Ectodermal cell (in vitro differentiated cells): ENCODE results near the gene TFB1M.

Source experiments
- H3K27ac ChIP-seq: 2 replicates; pipeline ENCODE4 v1.7.0; 2013; ENCODE audit warnings: mild to moderate bottlenecking, low read depth, low read length; ENCODE audit not compliant: insufficient read depth, poor library complexity, severe bottlenecking
- H3K27me3 ChIP-seq: 2 replicates; pipeline ENCODE4 v1.7.0; 2013; ENCODE audit warnings: mild to moderate bottlenecking, low read length; ENCODE audit not compliant: insufficient read depth, control insufficient read depth, poor library complexity, severe bottlenecking
- H3K36me3 ChIP-seq: one replicate; pipeline ENCODE4 v1.7.0; 2013; ENCODE audit warnings: low read length; ENCODE audit not compliant: control insufficient read depth, insufficient read depth
- H3K4me1 ChIP-seq: one replicate; pipeline ENCODE4 v1.7.0; 2013; ENCODE audit warnings: low read length; ENCODE audit not compliant: control insufficient read depth, insufficient read depth
- H3K4me3 ChIP-seq: 2 replicates; pipeline ENCODE4 v1.7.0; 2013; ENCODE audit warnings: low read depth, low read length, control low read depth; ENCODE audit not compliant: insufficient read depth
- H3K9me3 ChIP-seq: 2 replicates; pipeline ENCODE4 v1.7.0; 2013; ENCODE audit warnings: mild to moderate bottlenecking, low read length, moderate library complexity; ENCODE audit not compliant: control insufficient read depth
- WGBS, 2 experiments: methylation state at CpG; one replicate each; pipeline ENCODE4 v1.1.7; 2013; ENCODE audit warnings: missing lambda C conversion rate in 2 of 2; 5-methylcytosine and 5-hydroxymethylcytosine counted together

Gene TFB1M

DNA sequence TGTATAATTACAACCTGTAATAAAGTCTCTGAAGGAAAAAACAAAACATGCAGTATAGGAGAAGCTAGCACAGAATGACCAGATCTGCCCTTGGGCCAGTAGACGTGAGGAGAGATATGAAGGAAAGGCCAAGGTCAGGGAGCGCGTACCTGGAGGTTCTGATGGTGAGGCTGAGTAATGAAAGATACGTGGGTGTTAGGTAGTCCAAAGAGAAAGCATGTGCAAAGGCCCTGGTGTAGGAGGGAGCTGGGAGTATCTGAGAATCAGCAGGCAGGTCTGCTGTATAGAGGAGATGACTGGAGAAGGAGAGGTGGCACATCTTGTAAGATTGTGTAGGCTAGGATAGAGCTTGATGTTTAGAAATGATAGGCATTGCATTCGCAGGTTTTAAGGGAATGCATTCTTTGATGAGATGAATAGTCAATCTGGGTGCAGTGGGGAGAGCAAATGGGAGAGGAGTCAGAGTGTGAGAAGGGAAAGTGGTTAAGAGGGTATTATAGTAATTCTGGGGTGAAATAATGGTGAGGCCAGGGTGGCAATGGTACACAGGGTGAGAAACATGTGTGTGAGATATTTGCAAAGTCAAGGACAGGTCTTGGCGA lies 15.9 kb upstream of the TFB1M start:
- no peak overlapping the region for H3K27ac ChIP-seq

DNA sequence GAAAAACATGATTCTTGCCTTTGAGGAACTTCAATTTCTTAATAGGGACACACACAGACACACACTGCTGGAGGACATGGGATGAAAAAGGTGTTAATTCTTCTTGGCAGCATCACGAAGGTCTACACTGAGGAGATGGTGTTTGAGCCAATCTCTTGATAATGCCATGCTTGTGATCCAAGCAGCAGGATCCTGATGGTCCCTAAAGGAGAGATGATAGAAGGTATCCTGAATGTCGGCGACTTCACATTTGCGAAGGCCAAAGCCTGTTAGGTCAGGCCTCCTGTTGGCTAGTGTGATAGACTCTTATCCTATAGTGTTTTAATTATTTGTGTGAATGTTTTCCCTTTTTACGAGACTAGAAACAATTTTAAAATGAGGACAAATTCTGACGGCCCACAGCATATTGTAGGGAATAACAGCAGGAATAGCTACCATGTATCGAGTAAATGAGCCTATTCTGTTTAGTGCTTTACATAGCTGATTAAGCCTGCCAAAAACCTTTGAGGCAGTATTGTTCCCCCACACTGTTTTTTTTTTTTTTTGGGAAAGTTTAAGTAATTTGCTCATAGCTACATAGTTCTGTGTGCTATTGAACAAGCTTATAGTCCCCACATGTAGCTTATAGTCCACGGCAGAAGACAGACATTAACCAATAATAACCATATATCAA lies 15.3 kb upstream of the TFB1M start:
- no peaks in the 10 kb centered on the region for H3K36me3 ChIP-seq
- WGBS, 2 experiments = 95 to 96% methylated on average over 7 to 8 of the region's 8 CpGs
- no peaks in the 10 kb centered on the region for H3K27me3 ChIP-seq
- H3K27ac ChIP-seq = no peak overlapping the region
- H3K4me1 ChIP-seq = no peaks in the 10 kb centered on the region
- H3K9me3 ChIP-seq = no peaks in the 10 kb centered on the region
- H3K4me3 ChIP-seq = no peak overlapping the region

More for the DNA sequence above, 15.9 kb upstream of the TFB1M start:
- no peaks in the 10 kb centered on the region for H3K4me1 ChIP-seq
- H3K27me3 ChIP-seq = no peaks in the 10 kb centered on the region
- H3K4me3 ChIP-seq = no peak overlapping the region
- H3K9me3 ChIP-seq = no peaks in the 10 kb centered on the region
- no peaks in the 10 kb centered on the region for H3K36me3 ChIP-seq
- WGBS, 2 experiments = 93 to 97% methylated on average over 6 of the region's 6 CpGs

DNA sequence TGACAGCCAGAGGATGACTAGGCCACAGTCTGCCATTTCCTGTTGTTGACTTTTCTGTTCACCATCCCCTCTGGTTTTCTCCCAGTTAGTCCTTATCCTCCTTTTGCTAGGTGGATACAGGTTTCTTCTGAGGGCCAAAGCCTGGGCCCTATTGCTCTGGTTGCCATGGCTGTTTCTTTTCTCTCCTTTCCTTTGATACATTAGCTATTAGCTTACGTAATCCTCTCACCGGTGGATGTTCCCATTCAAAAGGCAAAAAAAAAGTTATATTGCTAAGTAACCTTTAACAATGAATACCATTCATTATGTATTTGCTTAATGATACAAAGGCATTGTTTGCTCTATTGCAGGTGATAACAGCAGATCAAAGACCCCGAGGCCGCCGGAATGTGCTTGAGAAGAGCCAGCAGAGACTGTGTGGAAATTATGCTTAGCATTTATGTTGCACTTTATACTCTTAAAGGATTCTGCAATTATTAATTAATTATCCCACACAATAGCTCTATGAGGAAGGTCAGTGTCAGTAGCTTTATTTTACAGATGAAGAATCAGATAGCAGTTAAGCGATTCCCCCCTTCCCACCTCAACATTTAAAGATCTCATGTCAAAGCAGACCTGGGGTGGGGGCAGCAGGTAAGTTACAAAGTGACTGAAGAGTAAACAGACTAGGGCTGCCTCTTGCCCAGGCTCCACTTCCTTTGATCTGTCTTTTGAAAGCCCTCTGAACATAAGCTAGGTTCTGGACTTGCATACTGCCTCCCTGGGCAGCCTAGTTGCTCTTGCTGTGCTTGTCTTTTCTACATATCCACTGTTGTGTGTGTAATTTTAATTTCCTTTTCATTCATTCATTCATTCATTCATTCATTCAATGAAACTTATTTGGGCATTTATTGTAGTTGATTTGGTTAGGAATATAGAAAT lies 14.5 kb upstream of the TFB1M start:
- 80 to 84% methylated on average over 1 to 6 of the region's 6 CpGs for WGBS, 2 experiments
- H3K27ac ChIP-seq = no peak overlapping the region
- no peak overlapping the region for H3K4me3 ChIP-seq
- H3K27me3 ChIP-seq = no peaks in the 10 kb centered on the region
- H3K4me1 ChIP-seq = no peaks in the 10 kb centered on the region
- no peaks in the 10 kb centered on the region for H3K9me3 ChIP-seq
- H3K36me3 ChIP-seq = no peaks in the 10 kb centered on the region

DNA sequence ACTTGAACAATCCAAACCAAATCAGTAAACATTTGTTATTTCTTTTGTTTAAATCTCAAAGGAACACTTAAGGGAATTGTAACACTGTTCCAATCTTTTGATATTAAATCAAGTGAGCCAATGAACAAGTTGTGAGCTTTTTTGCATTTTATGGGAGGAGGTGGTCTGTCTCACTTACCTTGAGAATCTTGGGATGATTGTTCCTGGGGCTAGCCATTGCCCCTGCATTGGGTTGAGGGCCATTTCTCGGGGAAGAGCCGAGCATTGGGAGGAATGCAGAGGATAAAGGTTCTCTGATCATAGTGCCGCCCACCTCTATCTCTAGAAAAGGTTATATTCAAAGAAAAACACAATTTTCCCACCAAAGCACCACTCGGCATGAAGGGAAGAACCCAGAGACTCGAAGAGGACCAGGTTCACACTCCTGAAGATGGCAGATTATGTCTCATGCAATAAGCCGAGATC lies 13.8 kb upstream of the TFB1M start:
- Histone ChIP-seq H3K36me3 (no peaks in the 10 kb centered on the region), H3K9me3 (no peaks in the 10 kb centered on the region), H3K4me1 (no peaks in the 10 kb centered on the region), H3K27ac (no peak overlapping the region), H3K4me3 (no peak overlapping the region), H3K27me3 (no peaks in the 10 kb centered on the region)
- WGBS, 2 experiments = 92 to 93% methylated on average over 6 of the region's 6 CpGs

DNA sequence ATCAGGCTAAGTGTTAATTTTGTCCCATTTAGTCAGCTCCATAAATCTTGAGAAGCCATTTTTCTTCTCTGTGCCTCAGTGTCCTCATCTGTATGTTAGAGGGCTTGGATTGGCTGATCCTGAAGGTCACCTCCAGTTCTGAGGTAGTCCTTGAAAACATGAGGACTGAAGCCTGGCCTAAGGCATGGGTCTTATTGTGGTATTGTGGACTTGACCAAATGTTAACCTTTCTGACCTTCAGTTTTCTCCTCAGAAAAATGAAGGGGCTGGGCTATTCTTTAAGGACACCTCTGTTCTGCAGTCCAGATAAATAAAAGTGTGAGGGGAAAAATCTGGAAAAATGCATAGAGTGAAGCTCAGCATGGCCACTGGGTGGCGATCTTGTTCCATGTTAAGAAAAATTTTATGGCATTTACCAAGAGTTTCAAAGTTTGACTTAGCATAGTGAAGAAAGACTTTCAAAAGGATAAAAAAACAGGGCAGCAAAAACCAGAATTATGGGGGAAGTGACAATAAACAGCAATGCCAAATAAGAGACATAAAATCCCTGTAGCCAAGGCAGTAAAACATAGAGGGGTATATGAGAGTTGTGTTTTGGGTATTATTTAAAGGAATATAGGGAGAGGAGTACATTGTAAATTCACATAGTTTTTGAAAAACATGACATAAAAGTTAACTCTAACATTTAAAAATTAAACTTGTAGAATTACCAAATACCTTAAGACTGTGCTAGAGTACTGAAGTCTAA lies 13.2 kb upstream of the TFB1M start:
- Histone ChIP-seq H3K9me3 (no peaks in the 10 kb centered on the region), H3K27ac (no peak overlapping the region), H3K4me1 (no peaks in the 10 kb centered on the region), H3K4me3 (no peak overlapping the region), H3K27me3 (no peaks in the 10 kb centered on the region), H3K36me3 (no peaks in the 10 kb centered on the region)
- 0% methylated on average over 1 of the region's 1 CpG for WGBS, 2 experiments

DNA sequence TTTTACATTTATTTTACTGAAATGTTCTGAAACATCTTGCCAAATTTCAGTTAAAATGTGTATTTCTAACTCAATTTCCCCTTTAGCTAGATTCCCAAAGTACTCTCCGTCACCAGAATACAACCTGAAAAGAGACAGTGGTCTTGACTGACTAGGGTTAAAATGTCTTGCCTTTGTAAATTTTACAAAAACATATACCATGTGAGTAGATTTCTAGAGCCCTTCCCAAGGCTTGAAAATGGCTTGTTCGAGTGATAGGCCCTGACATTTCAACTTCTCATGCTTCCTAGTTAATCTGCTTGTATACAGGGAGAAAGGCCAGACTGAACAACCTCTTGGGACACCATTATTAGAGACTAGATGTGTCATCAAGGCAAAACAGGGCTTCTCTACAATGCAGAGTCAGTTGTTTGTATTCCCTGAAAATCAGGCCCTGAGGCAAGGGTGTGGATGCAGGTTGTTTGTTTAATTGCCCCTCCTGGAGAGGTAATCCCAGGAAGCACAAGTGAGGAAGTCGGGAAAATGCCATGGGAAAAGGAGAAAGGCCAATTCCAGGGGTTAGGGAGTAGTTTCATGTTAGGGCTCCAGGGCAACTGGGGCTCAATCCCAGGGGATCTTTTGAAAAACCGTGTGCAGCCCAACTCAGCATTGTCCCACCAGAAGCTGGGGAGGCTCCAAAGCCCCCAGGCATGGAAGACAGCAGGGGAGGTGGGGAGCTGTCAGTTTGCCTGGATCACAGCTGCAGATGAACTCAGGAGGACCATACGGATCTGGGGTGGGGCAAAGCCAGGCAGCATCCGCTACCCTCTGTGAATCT lies 11.6 kb upstream of the TFB1M start:
- H3K27me3 ChIP-seq = no peaks in the 10 kb centered on the region
- no peak overlapping the region for H3K4me3 ChIP-seq
- H3K9me3 ChIP-seq = no peaks in the 10 kb centered on the region
- H3K36me3 ChIP-seq = no peaks in the 10 kb centered on the region
- H3K27ac ChIP-seq = no peak overlapping the region
- H3K4me1 ChIP-seq = no peaks in the 10 kb centered on the region
- 67 to 68% methylated on average over 5 to 6 of the region's 6 CpGs for whole genome bisulfite sequencing, 2 experiments

DNA sequence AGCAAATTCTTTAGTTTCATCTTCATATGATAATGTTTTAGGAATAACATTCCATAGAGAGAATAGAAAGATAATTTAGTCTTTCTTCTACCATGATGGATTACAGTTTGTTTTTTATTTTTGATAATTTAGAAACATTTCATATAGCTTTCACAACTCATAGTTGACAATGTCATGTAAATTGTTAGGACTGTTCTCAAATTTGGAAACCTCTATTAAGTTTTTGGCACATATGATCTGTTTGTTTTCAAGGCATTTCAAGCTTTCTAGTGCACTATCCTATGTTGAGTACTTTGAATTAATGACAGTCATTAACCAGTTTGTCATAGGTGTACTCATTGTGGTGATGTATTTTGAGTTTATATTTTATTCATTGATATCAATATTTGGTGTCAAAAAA lies 10.7 kb upstream of the TFB1M start:
- Histone ChIP-seq H3K27ac (no peak overlapping the region), H3K27me3 (no peaks in the 10 kb centered on the region), H3K4me3 (no peak overlapping the region), H3K9me3 (no peaks in the 10 kb centered on the region), H3K36me3 (no peaks in the 10 kb centered on the region), H3K4me1 (no peaks in the 10 kb centered on the region)

DNA sequence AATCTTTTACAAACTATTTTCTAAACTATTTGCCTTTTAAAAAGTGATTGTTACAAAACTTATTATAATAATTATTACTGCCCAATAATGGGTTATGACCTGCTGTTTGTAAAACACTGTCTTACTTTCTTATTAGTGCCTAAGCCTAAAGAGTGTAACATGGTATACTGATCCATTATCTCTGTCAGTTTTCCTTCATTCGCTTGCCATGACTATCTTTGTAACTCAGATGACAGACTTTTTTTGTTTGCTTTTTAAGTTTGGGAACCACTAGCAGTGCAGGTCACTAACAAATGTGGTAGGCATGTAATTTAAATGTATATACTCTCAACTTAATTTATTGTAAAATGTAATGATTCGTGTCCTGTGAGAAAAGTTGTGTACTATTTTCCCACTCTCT lies 9.9 kb upstream of the TFB1M start:
- WGBS, 2 experiments = 93 to 100% methylated on average over 1 to 2 of the region's 2 CpGs
- Histone ChIP-seq H3K4me1 (no peaks in the 10 kb centered on the region), H3K36me3 (no peaks in the 10 kb centered on the region), H3K27ac (no peak overlapping the region), H3K27me3 (no peaks in the 10 kb centered on the region), H3K9me3 (no peaks in the 10 kb centered on the region), H3K4me3 (no peak overlapping the region)

DNA sequence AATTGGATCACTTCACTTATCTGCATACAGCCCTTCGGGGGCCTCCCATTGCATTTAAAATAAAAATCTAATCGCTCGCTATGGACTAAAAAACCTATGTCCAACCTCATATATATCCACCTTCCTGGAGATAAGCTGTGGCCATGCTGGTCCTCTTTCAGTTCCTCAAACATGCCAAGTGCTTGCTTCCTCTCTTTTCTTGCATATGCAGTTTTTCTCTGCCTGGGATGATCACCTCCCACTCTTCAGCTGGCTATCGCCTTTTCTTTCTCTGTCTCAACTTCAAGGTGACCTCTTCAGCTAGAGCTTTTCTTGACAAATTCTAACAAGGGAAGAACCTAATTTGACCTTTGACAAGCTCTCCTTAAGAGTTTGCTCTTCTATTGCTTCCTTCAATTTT lies 5.6 kb upstream of the TFB1M start:
- 93 to 94% methylated on average over 4 of the region's 4 CpGs for WGBS, 2 experiments
- Histone ChIP-seq H3K4me1 (no peaks in the 10 kb centered on the region), H3K4me3 (no peak overlapping the region), H3K9me3 (no peaks in the 10 kb centered on the region), H3K27ac (no peak overlapping the region), H3K27me3 (no peaks in the 10 kb centered on the region), H3K36me3 (no peaks in the 10 kb centered on the region)
